Measurements from ENCODE around the gene NMD3. TPM values are rescaled to one million over a fixed set of nuclear protein-coding genes. Genes with fewer than 3 reads are reported as not detected.
A peak's percentile ranks its signal among the peaks of the same experiment; 100 is the strongest.

Gene NMD3
- polyA plus RNA-seq, 3 donors = 16.8 to 30.0 (median 20.7) TPM

- Mint-ChIP-seq H3K36me3 (peaks cover 72 to 78% of the 10 kb centered on the region in 2 donors), H3K27me3 (ENCODE audit: low read depth in 3 of 3) (no peaks in the 10 kb centered on the region), H3K4me3 (no peak overlapping the region), H3K27ac (peak overlapping the region in 1 of 7 donors; percentile 4), H3K4me1 (no peaks in the 10 kb centered on the region), H3K9me3 (no peaks in the 10 kb centered on the region)
- H3K27ac ChIP-seq (ENCODE audit: low read depth in 1 of 2, low read length in 2 of 2) = no peak overlapping the region
- no peaks in the 10 kb centered on the region for H3K9me3 ChIP-seq (replicated peaks in 1 of 2; ENCODE audit: control insufficient read depth in 1 of 2, insufficient read depth in 1 of 2, low read length in 2 of 2)
- H2AFZ ChIP-seq (ENCODE audit: insufficient read depth, low read depth, low read length, poor library complexity, severe bottlenecking) = no peak overlapping the region
- H3K4me2 ChIP-seq (replicated peaks; ENCODE audit: extremely low read depth, low read length, poor library complexity, severe bottlenecking) = no peak overlapping the region
- H3K79me2 ChIP-seq (ENCODE audit: insufficient read depth, low read length) = no peaks in the 10 kb centered on the region
- WGBS (ENCODE audit: insufficient coverage) = no CpG with 5 or more reads among the region's 1 CpG
- no peak overlapping the region for H3K9ac ChIP-seq (ENCODE audit: insufficient read depth, low read length, poor library complexity, severe bottlenecking)
- peaks cover 67 to 88% of the 10 kb centered on the region in 2 donors for H3K36me3 ChIP-seq (replicated peaks in 1 of 2; ENCODE audit: control insufficient read depth in 1 of 2, insufficient read depth in 2 of 2, low read length in 2 of 2)
- H3K27me3 ChIP-seq (ENCODE audit: control insufficient read depth in 2 of 2, insufficient read depth in 2 of 2, low read length in 2 of 2) = no peaks in the 10 kb centered on the region
- H3K4me3 ChIP-seq (replicated peaks in 1 of 3; ENCODE audit: low read depth in 2 of 3, low read length in 3 of 3) = no peak overlapping the region
- H3K4me1 ChIP-seq (ENCODE audit: control insufficient read depth in 1 of 2, insufficient read depth in 2 of 2, low read length in 2 of 2) = no peaks in the 10 kb centered on the region
- H4K20me1 ChIP-seq (ENCODE audit: insufficient read depth, low read length) = no peaks in the 10 kb centered on the region
- intact Hi-C loops (cut with micrococcal nuclease) = no loop called here
- DNase-seq = no peak
- no peak for TF ChIP-seq CTCF (IDR thresholded peaks at IDR 0.05)
These were observed 32.6 kb downstream of the NMD3 start for GRCh38 chr3:161253711-161254110.

GRCh38 chr3:161254861-161255260 lies 33.8 kb downstream of the NMD3 start:
- Mint-ChIP-seq H3K9me3 (peaks cover 0 to under 1% (median 0%) of the 10 kb centered on the region in 7 donors), H3K27ac (peak overlapping the region in 1 of 7 donors; percentile 58), H3K4me3 (no peak overlapping the region), H3K36me3 (peaks cover 64 to 72% of the 10 kb centered on the region in 2 donors), H3K4me1 (no peaks in the 10 kb centered on the region), H3K27me3 (ENCODE audit: low read depth in 3 of 3) (peaks cover 0 to 2% (median 0%) of the 10 kb centered on the region in 3 donors)
- peaks cover 56 to 77% of the 10 kb centered on the region in 2 donors for H3K36me3 ChIP-seq (replicated peaks in 1 of 2; ENCODE audit: control insufficient read depth in 1 of 2, insufficient read depth in 2 of 2, low read length in 2 of 2)
- no peaks in the 10 kb centered on the region for H4K20me1 ChIP-seq (ENCODE audit: insufficient read depth, low read length)
- no peak for DNase-seq
- H3K79me2 ChIP-seq (ENCODE audit: insufficient read depth, low read length) = no peaks in the 10 kb centered on the region
- no peak overlapping the region for H3K4me3 ChIP-seq (replicated peaks in 1 of 3; ENCODE audit: low read depth in 2 of 3, low read length in 3 of 3)
- no peaks in the 10 kb centered on the region for H3K9me3 ChIP-seq (replicated peaks in 1 of 2; ENCODE audit: control insufficient read depth in 1 of 2, insufficient read depth in 1 of 2, low read length in 2 of 2)
- no peak for TF ChIP-seq CTCF (IDR thresholded peaks at IDR 0.05)
- no peak overlapping the region for H3K27ac ChIP-seq (ENCODE audit: low read depth in 1 of 2, low read length in 2 of 2)
- no peaks in the 10 kb centered on the region for H3K4me1 ChIP-seq (ENCODE audit: control insufficient read depth in 1 of 2, insufficient read depth in 2 of 2, low read length in 2 of 2)
- H3K4me2 ChIP-seq (replicated peaks; ENCODE audit: extremely low read depth, low read length, poor library complexity, severe bottlenecking) = no peak overlapping the region
- intact Hi-C loops (cut with micrococcal nuclease) = no loop called here
- WGBS (ENCODE audit: insufficient coverage) = no CpG with 5 or more reads among the region's 1 CpG
- H3K27me3 ChIP-seq (ENCODE audit: control insufficient read depth in 2 of 2, insufficient read depth in 2 of 2, low read length in 2 of 2) = no peaks in the 10 kb centered on the region
- no peak overlapping the region for H3K9ac ChIP-seq (ENCODE audit: insufficient read depth, low read length, poor library complexity, severe bottlenecking)
- H2AFZ ChIP-seq (ENCODE audit: insufficient read depth, low read depth, low read length, poor library complexity, severe bottlenecking) = no peak overlapping the region

Measured in CD14-positive monocyte (primary cell).